H1 (cell line): Measurements from ENCODE around the gene RAPGEF1. TPM values are rescaled to one million over a fixed set of nuclear protein-coding genes. Genes with fewer than 3 reads are reported as not detected.

Experiments used
- CTCF ChIA-PET: fragments of 300-600 bp; sonication (Branson Sonifier 250); formaldehyde crosslinking; loops from one replicate; lab custom pipeline; 2021; ENCODE audit not compliant: partially characterized antibody; lab: Charles Lee
- POLR2A ChIA-PET: fragments of 300-600 bp; sonication (Branson Sonifier 250); formaldehyde crosslinking; loops from one replicate; lab custom pipeline; 2021; ENCODE audit warnings: inconsistent platforms; ENCODE audit not compliant: partially characterized antibody; lab: Charles Lee
- DNase-seq, 2 experiments: peaks; one replicate each; pipeline versions ENCODE4 v3.0.0 to v3.0.0-alpha.2; 2010 to 2022; ENCODE audit warnings: low spot score in 2 of 2, low read depth in 1 of 2, mixed read lengths in 1 of 2
- FAIRE-seq: peaks from 2 replicates; lab custom pipeline; 2011; peaks lifted over from hg19 to GRCh38; lab: Jason Lieb, UNC
- H2AFZ ChIP-seq: 2 replicates; pipeline ENCODE4 v1.8.1; 2012; ENCODE audit warnings: low read length, inconsistent platforms
- H2AK5ac ChIP-seq: 2 replicates; pipeline ENCODE4 v1.6.1; 2013; ENCODE audit warnings: low read depth, low read length
- H2BK120ac ChIP-seq: replicated peaks from 2 replicates; pipeline ENCODE3; 2013; ENCODE audit warnings: low read depth, low read length, inconsistent platforms
- H2BK12ac ChIP-seq: 2 replicates; pipeline ENCODE4 v1.6.1; 2013; ENCODE audit warnings: low read depth, low read length
- H2BK15ac ChIP-seq: 2 replicates; pipeline ENCODE4 v1.6.1; 2013; ENCODE audit warnings: low read length
- H2BK20ac ChIP-seq: 2 replicates; pipeline ENCODE4 v1.6.1; 2013; ENCODE audit warnings: low read length
- H2BK5ac ChIP-seq: 2 replicates; pipeline ENCODE4 v1.6.1; 2013; ENCODE audit warnings: low read depth, low read length
- H3K14ac ChIP-seq: 2 replicates; pipeline ENCODE4 v1.6.1; 2013; ENCODE audit warnings: inconsistent platforms; ENCODE audit not compliant: insufficient read length
- H3K18ac ChIP-seq: 2 replicates; pipeline ENCODE4 v1.6.1; 2013; ENCODE audit warnings: low read length; ENCODE audit errors: extremely low read depth
- H3K23ac ChIP-seq: 2 replicates; pipeline ENCODE4 v1.6.1; 2013; ENCODE audit warnings: inconsistent platforms; ENCODE audit not compliant: insufficient read length
- H3K23me2 ChIP-seq: 2 replicates; pipeline ENCODE4 v1.6.1; 2013; ENCODE audit warnings: low read depth, low read length
- H3K27ac ChIP-seq: 2 replicates; pipeline ENCODE4 v1.6.1; 2011; ENCODE audit warnings: low read depth, low read length, inconsistent platforms
- H3K27me3 ChIP-seq, 4 experiments: replicated peaks in 1 of 4; 1 replicate in 1 of 4; 2 replicates in 3 of 4; pipeline versions ENCODE4 v1.6.1 to v1.8.1; 2011 to 2013; ENCODE audit warnings: low read length in 3 of 4, mild to moderate bottlenecking in 3 of 4, inconsistent platforms in 2 of 4, mixed read lengths in 2 of 4, moderate library complexity in 1 of 4; ENCODE audit not compliant: control insufficient read depth in 3 of 4, insufficient read depth in 3 of 4; ENCODE audit errors: extremely low read depth in 1 of 4
- H3K36me3 ChIP-seq, 4 experiments: 2 replicates each; pipeline versions ENCODE4 v1.6.1 to v1.8.1; 2011 to 2013; ENCODE audit warnings: mild to moderate bottlenecking in 4 of 4, low read length in 3 of 4, moderate library complexity in 2 of 4, control low read depth in 1 of 4, inconsistent platforms in 1 of 4; ENCODE audit not compliant: insufficient read depth in 4 of 4, control insufficient read depth in 2 of 4
- H3K4ac ChIP-seq: replicated peaks from 2 replicates; pipeline ENCODE3; 2013; ENCODE audit warnings: low read length, low read depth, mixed read lengths, inconsistent platforms; ENCODE audit not compliant: insufficient read length
- H3K4me1 ChIP-seq, 4 experiments: replicated peaks in 1 of 4; 1 replicate in 1 of 4; 2 replicates in 3 of 4; pipeline versions ENCODE4 v1.6.1 to v1.8.1; 2011 to 2013; ENCODE audit warnings: low read length in 3 of 4, inconsistent platforms in 2 of 4, mixed read lengths in 1 of 4; ENCODE audit not compliant: insufficient read depth in 4 of 4, control insufficient read depth in 3 of 4
- H3K4me2 ChIP-seq, 2 experiments: 2 replicates each; pipeline versions ENCODE4 v1.6.1 to v1.8.1; 2011 to 2013; ENCODE audit warnings: low read depth in 2 of 2, low read length in 2 of 2, control low read depth in 1 of 2, inconsistent platforms in 1 of 2, mild to moderate bottlenecking in 1 of 2; ENCODE audit not compliant: insufficient read depth in 1 of 2
- H3K4me3 ChIP-seq, 4 experiments: fragments of 200-600, 300-600 bp in 1 of 4; sonication (generic), shearing (Covaris generic), sonication (Bioruptor Twin) in 1 of 4; 2 replicates each; pipeline versions ENCODE4 v1.5.1 to v1.8.1; 2011 to 2016; ENCODE audit warnings: low read length in 4 of 4, low read depth in 3 of 4, control low read depth in 2 of 4, inconsistent platforms in 2 of 4, mild to moderate bottlenecking in 2 of 4, mixed read lengths in 1 of 4, moderate library complexity in 1 of 4; ENCODE audit not compliant: insufficient read depth in 2 of 4; ENCODE audit errors: extremely low read depth in 1 of 4
- H3K56ac ChIP-seq: replicated peaks from 2 replicates; pipeline ENCODE3; 2013; ENCODE audit warnings: low read depth, mild to moderate bottlenecking, mixed read lengths, low read length, inconsistent platforms; ENCODE audit not compliant: insufficient read length
- H3K79me1 ChIP-seq: 2 replicates; pipeline ENCODE4 v1.6.1; 2013; ENCODE audit warnings: low read depth, low read length, control low read depth
- H3K79me2 ChIP-seq, 2 experiments: 2 replicates each; pipeline versions ENCODE4 v1.6.1 to v1.8.1; 2012 to 2013; ENCODE audit warnings: low read length in 2 of 2, mild to moderate bottlenecking in 2 of 2, inconsistent platforms in 1 of 2; ENCODE audit not compliant: insufficient read depth in 2 of 2, control insufficient read depth in 1 of 2
- H3K9ac ChIP-seq, 4 experiments: replicated peaks in 1 of 4; 1 replicate in 1 of 4; 2 replicates in 3 of 4; pipeline versions ENCODE4 v1.6.1 to v1.8.1; 2011 to 2013; ENCODE audit warnings: low read depth in 3 of 4, low read length in 3 of 4, control low read depth in 2 of 4, mild to moderate bottlenecking in 2 of 4, moderate library complexity in 2 of 4, inconsistent platforms in 1 of 4; ENCODE audit errors: extremely low read depth in 1 of 4
- H3K9me3 ChIP-seq, 2 experiments: 2 replicates each; pipeline versions ENCODE4 v1.6.1 to v1.8.1; 2012 to 2013; ENCODE audit warnings: mild to moderate bottlenecking in 2 of 2, moderate library complexity in 2 of 2, control low read depth in 1 of 2, inconsistent platforms in 1 of 2, low read depth in 1 of 2, low read length in 1 of 2, mixed read lengths in 1 of 2; ENCODE audit not compliant: insufficient read depth in 2 of 2
- H4K20me1 ChIP-seq, 2 experiments: replicated peaks in 1 of 2; 2 replicates each; pipeline versions ENCODE3 to v1.8.1; 2011 to 2013; ENCODE audit warnings: inconsistent platforms in 2 of 2, low read length in 2 of 2, mild to moderate bottlenecking in 1 of 2; ENCODE audit not compliant: insufficient read depth in 2 of 2, control insufficient read depth in 1 of 2
- H4K5ac ChIP-seq: 2 replicates; pipeline ENCODE4 v1.6.1; 2013; ENCODE audit warnings: low read length, low read depth, mixed read lengths, inconsistent platforms; ENCODE audit not compliant: insufficient read length
- H4K8ac ChIP-seq: 2 replicates; pipeline ENCODE4 v1.8.0; 2013; ENCODE audit warnings: mild to moderate bottlenecking, moderate library complexity, low read length, inconsistent platforms; ENCODE audit not compliant: insufficient read depth; ENCODE audit errors: extremely low read depth
- H4K91ac ChIP-seq: replicated peaks from 2 replicates; pipeline ENCODE3; 2013; ENCODE audit warnings: low read length, mixed read lengths, inconsistent platforms; ENCODE audit not compliant: insufficient read length
- BRCA1 ChIP-seq: IDR thresholded peaks from 2 replicates; pipeline ENCODE4 v1.6.1; 2012; ENCODE audit warnings: low read depth, low read length, improper control_type of control experiment
- CBX8 ChIP-seq: fragments of 300-800, 300-1000 bp; sonication (generic); IDR thresholded peaks from 2 replicates; pipeline ENCODE4 v1.7.1; 2016; ENCODE audit warnings: low read depth, low read length, borderline replicate concordance
- HDAC2 ChIP-seq, 2 experiments: fragments of 300-600 bp in 1 of 2; sonication (generic) in 1 of 2; IDR thresholded peaks; 2 replicates each; pipeline ENCODE4 v1.6.1; 2011 to 2012; ENCODE audit warnings: low read depth in 2 of 2, low read length in 2 of 2, mild to moderate bottlenecking in 2 of 2, moderate library complexity in 2 of 2, borderline replicate concordance in 1 of 2, inconsistent platforms in 1 of 2
- KDM4A ChIP-seq: IDR thresholded peaks from one replicate; pipeline ENCODE4 v1.7.1; 2012; ENCODE audit warnings: low read depth, mild to moderate bottlenecking, moderate library complexity, low read length, inconsistent platforms; ENCODE audit not compliant: severe bottlenecking
- KDM5A ChIP-seq: fragments of 200-600 bp; IDR thresholded peaks from 2 replicates; pipeline ENCODE4 v1.7.1; 2012; ENCODE audit warnings: mild to moderate bottlenecking, low read length, inconsistent platforms, mixed read lengths
- WGBS, 2 experiments: shearing (Covaris generic) in 1 of 2; methylation state at CpG; one replicate each; pipeline versions ENCODE4 v1.1.6 to v1.1.7; 2013 to 2015; ENCODE audit warnings: low lambda C conversion rate in 2 of 2, mixed read lengths in 2 of 2, inconsistent platforms in 1 of 2, low coverage in 1 of 2, missing lambda C conversion rate in 1 of 2; ENCODE audit not compliant: insufficient replicate concordance in 2 of 2, insufficient coverage in 1 of 2, insufficient read length in 1 of 2; ENCODE audit errors: extremely low coverage in 1 of 2, missing lambda C conversion rate in 1 of 2; 5-methylcytosine and 5-hydroxymethylcytosine counted together
- polyA plus RNA-seq, 7 experiments: library from polyadenylated mRNA; depleted of rRNA in 3 of 7; stranded (reverse) in 5 of 7; unstranded in 2 of 7; fragments of >200 nt in 5 of 7; fragments of 200-250 nt in 2 of 7; gene quantifications; 1 replicate in 5 of 7; 2 replicates in 1 of 7; 4 replicates in 1 of 7; pipeline versions ENCODE4 v1.2.1 to v1.2.3, GENCODE V29; 2011 to 2013; ENCODE audit warnings: missing spikeins in 2 of 7, mixed read lengths in 2 of 7
- total RNA-seq: library from RNA; stranded (reverse); fragmentation: NEBNext Ultra II Directional; extraction: Animal tissue kit (Norgen Biotek cat#: 25700); gene quantifications from 2 replicates; pipeline ENCODE4 v1.2.1, GENCODE V29; 2021

RAPGEF1 gene
- total and polyA plus RNA-seq, 2 of the 8 experiments (the other 6 are each of a cell fraction or from before 2014, with no cell fraction given) = 29.7 to 78.9 TPM

DNA sequence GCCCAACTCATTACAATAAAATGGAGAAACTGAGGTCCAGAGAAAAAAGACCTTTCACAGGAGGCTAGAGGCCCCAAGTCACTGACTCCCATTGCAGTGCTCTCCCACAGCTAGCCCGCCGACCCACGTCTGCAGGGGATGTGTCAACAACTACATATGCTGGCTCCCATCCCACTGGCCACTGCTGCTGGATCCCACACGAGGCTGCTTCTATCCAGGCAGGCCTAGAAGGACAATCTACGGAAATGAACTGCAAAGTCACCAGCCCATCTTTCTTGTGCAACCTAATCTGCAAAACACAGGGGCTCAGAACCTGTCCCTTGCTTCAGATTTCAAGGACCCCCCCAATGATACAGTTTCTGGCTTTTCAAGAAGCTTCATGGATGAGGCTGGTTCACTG is 24.0 kb downstream of the RAPGEF1 start:
- Histone ChIP-seq H3K18ac (no peak overlapping the region), H2BK12ac (no peak overlapping the region), H3K4ac (no peak overlapping the region), H3K36me3 (no peaks in the 10 kb centered on the region), H2AK5ac (no peak overlapping the region), H3K9ac (no peak overlapping the region), H3K27me3 (no peaks in the 10 kb centered on the region), H3K4me3 (no peak overlapping the region), H4K20me1 (peaks cover 3 to 5% of the 10 kb centered on the region in 2 experiments), H2AFZ (no peak overlapping the region), H2BK15ac (no peak overlapping the region), H3K79me1 (peaks cover 3% of the 10 kb centered on the region; the same call in 1 of the 2 replicates), H4K8ac (no peak overlapping the region; the same call in 1 of the 2 replicates), H3K23ac (no peak overlapping the region), H3K27ac (no peak overlapping the region), H3K4me1 (peaks cover 2 to 5% (median 4%) of the 10 kb centered on the region in 4 experiments), H3K4me2 (no peak overlapping the region), H4K5ac (no peak overlapping the region), H3K79me2 (peaks cover 0 to 62% of the 10 kb centered on the region in 2 experiments; a peak in 2 of 4 replicates), H3K9me3 (no peaks in the 10 kb centered on the region), H3K14ac (no peak overlapping the region), H2BK120ac (no peak overlapping the region), H3K56ac (no peak overlapping the region), H4K91ac (no peak overlapping the region), H2BK5ac (no peak overlapping the region), H3K23me2 (no peaks in the 10 kb centered on the region), H2BK20ac (no peak overlapping the region)
- TF ChIP-seq KDM4A (no peak), KDM5A (no peak), CBX8 (no peak), BRCA1 (no peak), HDAC2 (IDR thresholded peaks at IDR 0.05; ENCODE audit: borderline replicate concordance in 1 of 2, low read depth in 2 of 2, low read length in 2 of 2) (no peak)
- POLR2A ChIA-PET = interaction anchor here (1.9 to 2.4 kb wide), 2 partner anchors 21 to 23 kb away, joined by 4 to 5 read pairs; no protein-coding TSS in a partner anchor
- CTCF ChIA-PET = interaction anchor here (0.9 to 1.4 kb wide), 2 partner anchors 15 to 20 kb away, joined by 4 read pairs; no protein-coding TSS in a partner anchor
- no peak for FAIRE-seq
- no peak for DNase-seq
- 99% methylated on average over 5 of the region's 5 CpGs; no CpG with 5 or more reads in 1 of the 2 experiments for WGBS, 2 experiments
